Prostate gland (tissue), 2 donors: ENCODE data around the gene TUBB3. TPM values are rescaled to one million over a fixed set of nuclear protein-coding genes. Genes with fewer than 3 reads are reported as not detected.
A peak's percentile ranks its signal among the peaks of the same experiment; 100 is the strongest.

Experiments
- DNase-seq: peaks from one replicate; pipeline ENCODE4 v3.0.0-alpha.2; 2019; ENCODE audit warnings: low spot score
- H3K27ac ChIP-seq, 2 donors: fragments of 200-600 bp; sonication (generic); 2 replicates each; pipeline ENCODE4 v1.5.1; 2017 to 2019
- H3K27me3 ChIP-seq: fragments of 200-600 bp; sonication (generic); replicated peaks from 2 replicates; pipeline ENCODE4 v1.5.1; 2019; ENCODE audit not compliant: insufficient read depth
- H3K36me3 ChIP-seq, 2 donors: fragments of 200-600 bp; sonication (generic); 1 replicate in 1 of 2; 2 replicates in 1 of 2; pipeline versions ENCODE4 v1.5.1 to v1.8.1; 2017 to 2019
- H3K4me1 ChIP-seq: fragments of 200-600 bp; sonication (generic); replicated peaks from 2 replicates; pipeline ENCODE4 v1.5.1; 2019
- H3K4me3 ChIP-seq, 2 donors: fragments of 200-600 bp; sonication (generic); 2 replicates each; pipeline ENCODE4 v1.5.1; 2017 to 2019
- H3K9me3 ChIP-seq: fragments of 200-600 bp; sonication (generic); 2 replicates; pipeline ENCODE4 v1.5.1; 2017
- POLR2A ChIP-seq: fragments of 450-650 bp; IDR thresholded peaks from one replicate; pipeline ENCODE4 v1.6.1; 2016; ENCODE audit warnings: antibody characterized with exemption, mild to moderate bottlenecking
- POLR2AphosphoS5 ChIP-seq: sonication (generic); formaldehyde crosslinking; IDR thresholded peaks from one replicate; pipeline ENCODE4 v1.6.1; 2017; ENCODE audit warnings: antibody characterized with exemption
- WGBS: methylation state at CpG from one replicate; pipeline ENCODE4 v1.1.5; 2018; 5-methylcytosine and 5-hydroxymethylcytosine counted together
- intact Hi-C: fragments of 100-400 bp; cut with DNase I; formaldehyde crosslinking; loops from one replicate; pipeline ENCODE4 v1.14.2; 2022
- total RNA-seq, 2 donors: library from RNA; depleted of rRNA; stranded (reverse); fragments of >200 nt; gene quantifications; one replicate each; pipeline ENCODE4 v1.1.0, GENCODE V29; 2016
- TF ChIP-seq, protein P1 (sequence below), 4 experiments: fragments of 200-600 bp in 2 of 4; fragments of 450-650 bp in 2 of 4; sonication (generic) in 2 of 4; IDR thresholded peaks; 1 replicate in 3 of 4; 2 replicates in 1 of 4; pipeline ENCODE4 v1.5.1; 2016 to 2019; ENCODE audit warnings: antibody characterized with exemption in 4 of 4, mild to moderate bottlenecking in 2 of 4, moderate library complexity in 2 of 4

Gene TUBB3
- total RNA-seq, 2 donors from 2014 or later, result 0.82 to 20.7 TPM

DNA sequence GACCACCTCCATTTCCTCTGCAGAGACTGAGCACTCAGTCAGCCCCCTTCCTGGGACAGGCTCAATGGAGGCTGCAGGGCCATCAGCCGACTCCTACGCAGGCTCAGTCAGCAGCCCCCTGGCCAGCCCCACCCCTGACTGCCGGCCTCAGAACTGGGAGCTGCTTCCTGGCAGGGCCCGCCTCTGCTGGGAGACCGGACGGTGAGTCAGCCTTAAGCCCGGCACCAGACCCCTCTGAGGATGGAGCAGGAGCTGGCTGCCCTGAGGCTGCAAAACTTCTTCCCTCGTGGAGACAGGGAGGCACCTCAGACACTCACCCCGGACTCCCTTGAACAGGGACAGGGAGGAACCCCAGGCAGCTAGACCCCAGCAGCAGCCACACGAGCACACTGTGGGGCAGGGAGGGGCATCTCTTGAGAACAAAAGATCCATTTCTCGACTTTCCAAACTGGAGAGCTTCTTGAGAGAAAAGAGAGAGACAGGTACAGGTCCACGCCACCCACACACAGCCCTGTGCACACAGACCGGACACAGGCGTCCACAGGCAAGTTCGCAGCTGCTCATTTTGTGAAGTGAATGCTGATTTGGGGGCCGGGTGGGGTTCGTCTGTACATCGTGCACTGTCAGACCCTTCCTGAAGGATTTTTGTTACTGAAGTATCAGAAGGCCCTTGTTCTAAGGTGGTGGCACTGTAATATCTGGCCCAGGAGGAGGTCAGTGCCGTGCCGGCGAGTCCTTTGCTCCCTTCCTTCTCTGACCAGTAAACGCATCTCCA is 1.3 kb upstream of the TUBB3 start:
- no peaks in the 10 kb centered on the region for H3K9me3 ChIP-seq
- no peaks in the 10 kb centered on the region for H3K27me3 ChIP-seq
- TF ChIP-seq, protein P1, sequence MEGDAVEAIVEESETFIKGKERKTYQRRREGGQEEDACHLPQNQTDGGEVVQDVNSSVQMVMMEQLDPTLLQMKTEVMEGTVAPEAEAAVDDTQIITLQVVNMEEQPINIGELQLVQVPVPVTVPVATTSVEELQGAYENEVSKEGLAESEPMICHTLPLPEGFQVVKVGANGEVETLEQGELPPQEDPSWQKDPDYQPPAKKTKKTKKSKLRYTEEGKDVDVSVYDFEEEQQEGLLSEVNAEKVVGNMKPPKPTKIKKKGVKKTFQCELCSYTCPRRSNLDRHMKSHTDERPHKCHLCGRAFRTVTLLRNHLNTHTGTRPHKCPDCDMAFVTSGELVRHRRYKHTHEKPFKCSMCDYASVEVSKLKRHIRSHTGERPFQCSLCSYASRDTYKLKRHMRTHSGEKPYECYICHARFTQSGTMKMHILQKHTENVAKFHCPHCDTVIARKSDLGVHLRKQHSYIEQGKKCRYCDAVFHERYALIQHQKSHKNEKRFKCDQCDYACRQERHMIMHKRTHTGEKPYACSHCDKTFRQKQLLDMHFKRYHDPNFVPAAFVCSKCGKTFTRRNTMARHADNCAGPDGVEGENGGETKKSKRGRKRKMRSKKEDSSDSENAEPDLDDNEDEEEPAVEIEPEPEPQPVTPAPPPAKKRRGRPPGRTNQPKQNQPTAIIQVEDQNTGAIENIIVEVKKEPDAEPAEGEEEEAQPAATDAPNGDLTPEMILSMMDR (IDR thresholded peaks at IDR 0.05), result no peak
- TF ChIP-seq POLR2A, result peak; percentile 64
- 8% methylated on average over 22 of the region's 22 CpGs for WGBS
- H3K27ac ChIP-seq, result peak overlapping the region; percentile 8 to 39
- H3K4me3 ChIP-seq, result peak overlapping the region in 1 of 2 donors; percentile 56
- DNase-seq, result no peak
- peaks cover 13% of the 10 kb centered on the region for H3K4me1 ChIP-seq
- H3K36me3 ChIP-seq, result no peaks in the 10 kb centered on the region
- intact Hi-C loops, result no loop called here

DNA sequence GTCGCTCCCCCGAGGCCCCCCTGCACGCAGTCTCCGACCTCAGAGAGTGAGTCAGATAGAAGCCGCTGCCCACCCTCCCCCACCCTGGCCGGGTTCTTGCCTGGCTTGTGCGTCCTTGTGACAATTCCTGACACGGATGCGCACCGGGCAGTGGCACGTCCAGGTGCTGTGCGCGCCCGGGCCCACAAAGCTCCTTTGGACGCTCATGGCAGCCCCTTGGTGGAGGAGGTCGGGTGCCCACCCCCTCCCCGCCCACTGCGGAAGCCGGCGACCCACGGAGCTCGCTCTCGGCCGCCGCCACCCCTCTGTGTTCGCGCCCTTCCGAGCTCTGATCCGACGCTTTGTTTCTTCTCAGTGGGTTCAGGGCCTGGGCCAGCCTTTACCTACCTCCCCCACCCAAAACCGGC is 662 bp upstream of the TUBB3 start:
- TF ChIP-seq POLR2AphosphoS5 (no peak), POLR2A (peak; percentile 54)
- TF ChIP-seq, protein P1 (IDR thresholded peaks at IDR 0.05), result no peak
- DNase-seq, result no peak
- no peaks in the 10 kb centered on the region for H3K27me3 ChIP-seq
- no peaks in the 10 kb centered on the region for H3K9me3 ChIP-seq
- peaks cover 13% of the 10 kb centered on the region for H3K4me1 ChIP-seq
- peak overlapping the region; percentile 39 to 61 for H3K27ac ChIP-seq
- intact Hi-C loops, result no loop called here
- H3K36me3 ChIP-seq, result no peaks in the 10 kb centered on the region
- H3K4me3 ChIP-seq, result peak overlapping the region; percentile 40 to 56
- 2% methylated on average over 10 of the region's 31 CpGs for WGBS

DNA sequence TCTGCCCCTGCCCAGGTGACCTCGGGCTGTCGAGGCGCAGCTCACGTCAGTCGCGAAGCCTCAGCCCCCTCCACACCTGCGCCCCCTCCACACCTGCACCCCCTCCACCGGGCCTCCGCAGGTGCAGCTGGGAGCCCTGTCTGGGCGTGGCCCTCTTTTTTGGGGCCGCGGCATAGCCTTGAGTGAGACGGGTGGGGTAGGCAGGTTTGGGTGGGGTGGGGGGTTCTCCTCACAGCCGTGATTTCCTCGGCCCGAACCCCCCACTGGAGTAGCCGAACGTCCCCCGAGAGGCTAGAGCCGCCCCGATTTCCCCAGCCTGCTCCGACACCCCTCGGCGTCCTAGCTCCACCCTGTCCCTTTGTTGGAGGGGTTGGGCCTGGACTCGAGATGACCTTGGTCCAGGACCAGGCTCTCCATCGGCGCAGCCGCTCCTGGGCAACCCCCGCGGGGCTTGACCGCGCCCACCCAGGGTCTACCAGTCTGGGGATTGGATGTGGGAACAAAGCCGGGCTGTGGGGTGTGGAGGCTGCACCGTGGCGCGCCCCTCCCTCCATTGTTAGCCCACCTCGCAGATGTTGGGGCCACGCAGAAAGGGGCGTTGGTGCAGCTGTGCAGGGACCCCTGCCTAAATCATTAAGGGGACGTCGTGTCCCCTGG is 626 bp downstream of the TUBB3 start:
- 2% methylated on average over 37 of the region's 41 CpGs for WGBS
- no peaks in the 10 kb centered on the region for H3K27me3 ChIP-seq
- no peak overlapping the region for H3K27ac ChIP-seq
- H3K4me1 ChIP-seq, result peaks cover 2% of the 10 kb centered on the region
- intact Hi-C loops, result no loop called here
- H3K9me3 ChIP-seq, result no peaks in the 10 kb centered on the region
- no peaks in the 10 kb centered on the region for H3K36me3 ChIP-seq
- TF ChIP-seq, protein P1 (IDR thresholded peaks at IDR 0.05), result no peak
- TF ChIP-seq POLR2A (no peak), POLR2AphosphoS5 (no peak)
- no peak for DNase-seq
- peak overlapping the region; percentile 40 to 56 for H3K4me3 ChIP-seq

DNA sequence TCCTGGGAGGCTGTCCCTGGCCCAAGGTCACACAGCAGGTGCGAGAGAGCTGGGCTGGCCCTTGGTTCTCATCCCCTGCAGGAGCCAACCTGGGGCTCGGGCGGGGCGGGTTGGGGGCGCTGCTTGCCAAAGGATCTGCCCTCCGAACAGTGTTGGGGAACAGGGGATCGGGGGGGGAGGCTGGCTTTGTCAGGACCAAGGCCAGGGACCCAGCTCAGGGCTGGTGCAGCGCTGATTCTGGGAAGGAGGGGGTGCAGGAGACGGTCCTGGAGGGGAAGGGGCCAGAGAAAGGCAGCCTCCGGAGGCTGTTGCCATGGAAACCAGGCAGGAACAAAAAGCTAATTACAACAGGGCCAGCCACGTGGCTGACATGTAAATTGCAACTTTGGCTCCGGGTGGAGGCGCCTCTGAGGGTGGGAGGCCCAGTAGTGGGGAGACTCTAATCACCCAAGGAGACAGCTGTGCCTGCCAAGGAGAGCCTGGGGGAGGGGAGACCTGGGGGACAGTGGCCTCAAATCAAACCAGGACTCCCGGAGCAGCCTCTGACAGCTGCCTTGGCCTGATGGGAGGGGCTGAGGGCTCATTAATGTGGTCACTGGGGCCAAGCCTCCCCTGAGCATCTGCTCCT is 1.3 kb downstream of the TUBB3 start:
- 7% methylated on average over 10 of the region's 14 CpGs for WGBS
- DNase-seq, result no peak
- H3K4me3 ChIP-seq, result no peak overlapping the region
- no peaks in the 10 kb centered on the region for H3K9me3 ChIP-seq
- no peak for TF ChIP-seq POLR2AphosphoS5
- TF ChIP-seq, protein P1 (IDR thresholded peaks at IDR 0.05), result no peak
- TF ChIP-seq POLR2A, result no peak
- intact Hi-C loops, result no loop called here
- no peaks in the 10 kb centered on the region for H3K36me3 ChIP-seq
- H3K27me3 ChIP-seq, result no peaks in the 10 kb centered on the region
- H3K4me1 ChIP-seq, result peaks cover 2% of the 10 kb centered on the region
- H3K27ac ChIP-seq, result no peak overlapping the region
